Esophagus muscularis mucosa (tissue), 4 donors: Measurements from ENCODE around the gene HRH2. TPM values are rescaled to one million over a fixed set of nuclear protein-coding genes. Genes with fewer than 3 reads are reported as not detected.
A peak's percentile ranks its signal among the peaks of the same experiment; 100 is the strongest.

Source experiments
- DNase-seq: peaks from one replicate; pipeline ENCODE4 v3.0.0-alpha.2; 2017; ENCODE audit errors: extremely low spot score
- H3K27ac ChIP-seq, 4 donors: fragments of 200-600 bp; sonication (generic); replicated peaks in 1 of 4; 1 replicate in 3 of 4; 2 replicates in 1 of 4; pipeline ENCODE4 v1.5.1; 2016 to 2019; ENCODE audit warnings: mild to moderate bottlenecking in 1 of 4
- H3K27me3 ChIP-seq, 4 donors: fragments of 200-600 bp; sonication (generic); one replicate each; pipeline versions ENCODE4 v1.5.1 to v1.6.0; 2016 to 2019
- H3K36me3 ChIP-seq, 4 donors: fragments of 200-600 bp; sonication (generic); one replicate each; pipeline ENCODE4 v1.5.1; 2016 to 2019
- H3K4me1 ChIP-seq, 4 donors: fragments of 200-600 bp; sonication (generic); one replicate each; pipeline ENCODE4 v1.5.1; 2016 to 2019
- H3K4me3 ChIP-seq, 4 donors: fragments of 200-600 bp; sonication (generic); 1 replicate in 2 of 4; 2 replicates in 2 of 4; pipeline ENCODE4 v1.5.1; 2016 to 2019; ENCODE audit warnings: mild to moderate bottlenecking in 4 of 4, moderate library complexity in 1 of 4
- H3K9me3 ChIP-seq, 4 donors: fragments of 200-600 bp; sonication (generic); 1 replicate in 3 of 4; 2 replicates in 1 of 4; pipeline ENCODE4 v1.5.1; 2016 to 2019
- EP300 ChIP-seq: sonication (generic); formaldehyde crosslinking; IDR thresholded peaks from one replicate; pipeline ENCODE4 v1.6.1; 2017; ENCODE audit warnings: antibody characterized with exemption
- POLR2A ChIP-seq: fragments of 450-650 bp; IDR thresholded peaks from one replicate; pipeline ENCODE4 v1.6.1; 2017; ENCODE audit warnings: antibody characterized with exemption, moderate library complexity, mild to moderate bottlenecking, low read depth
- POLR2AphosphoS5 ChIP-seq, 2 donors: sonication (generic); formaldehyde crosslinking; IDR thresholded peaks; one replicate each; pipeline ENCODE4 v1.6.1; 2017; ENCODE audit warnings: antibody characterized with exemption in 2 of 2
- WGBS: methylation state at CpG from one replicate; pipeline ENCODE4 v1.1.5; 2018; 5-methylcytosine and 5-hydroxymethylcytosine counted together
- intact Hi-C: fragments of 100-400 bp; cut with DNase I; formaldehyde crosslinking; loops from one replicate; pipeline ENCODE4 v1.15.1; 2023
- total RNA-seq, 4 donors: library from RNA; depleted of rRNA; stranded (reverse); fragments of >200 nt; gene quantifications; one replicate each; pipeline versions ENCODE4 v1.1.0 to v1.2.1, GENCODE V29; 2016
- TF ChIP-seq, protein P1 (sequence below), 3 experiments: fragments of 200-600 bp in 2 of 3; fragments of 450-650 bp in 1 of 3; sonication (generic) in 2 of 3; IDR thresholded peaks; one replicate each; pipeline ENCODE4 v1.5.1; 2017 to 2019; ENCODE audit warnings: antibody characterized with exemption in 3 of 3, mild to moderate bottlenecking in 2 of 3, moderate library complexity in 1 of 3

The HRH2 gene
- total RNA-seq, 4 donors from 2014 or later = 1.9 to 10.9 (median 2.8) TPM

DNA sequence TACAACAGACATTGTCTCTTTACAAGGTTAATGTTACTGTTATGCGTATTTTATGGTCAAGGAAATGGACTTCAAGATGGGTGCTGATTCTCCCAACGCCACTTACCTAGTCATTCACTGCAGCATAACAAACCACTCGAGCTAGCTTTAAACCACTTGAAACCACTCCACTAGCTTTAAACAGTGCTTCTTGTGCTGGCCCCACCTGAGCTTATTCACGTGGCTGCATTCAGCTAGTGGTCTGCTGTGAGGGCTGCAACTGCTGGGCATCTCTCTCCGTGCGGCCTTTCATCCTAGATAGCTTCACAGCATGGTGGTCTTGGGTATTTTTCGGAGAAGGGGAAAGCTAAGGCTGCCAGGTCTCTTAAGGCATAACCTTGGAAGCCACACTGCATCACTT lies 3.5 kb upstream of the HRH2 start:
- Histone ChIP-seq H3K27ac (no peak overlapping the region), H3K9me3 (peaks cover 0 to 16% (median 15%) of the 10 kb centered on the region in 4 donors), H3K27me3 (peaks cover 0 to 49% (median 13%) of the 10 kb centered on the region in 4 donors), H3K4me3 (no peak overlapping the region), H3K4me1 (peaks cover 3 to 23% (median 15%) of the 10 kb centered on the region in 4 donors), H3K36me3 (no peaks in the 10 kb centered on the region)
- 85% methylated on average over 7 of the region's 7 CpGs for WGBS
- TF ChIP-seq, protein P1, sequence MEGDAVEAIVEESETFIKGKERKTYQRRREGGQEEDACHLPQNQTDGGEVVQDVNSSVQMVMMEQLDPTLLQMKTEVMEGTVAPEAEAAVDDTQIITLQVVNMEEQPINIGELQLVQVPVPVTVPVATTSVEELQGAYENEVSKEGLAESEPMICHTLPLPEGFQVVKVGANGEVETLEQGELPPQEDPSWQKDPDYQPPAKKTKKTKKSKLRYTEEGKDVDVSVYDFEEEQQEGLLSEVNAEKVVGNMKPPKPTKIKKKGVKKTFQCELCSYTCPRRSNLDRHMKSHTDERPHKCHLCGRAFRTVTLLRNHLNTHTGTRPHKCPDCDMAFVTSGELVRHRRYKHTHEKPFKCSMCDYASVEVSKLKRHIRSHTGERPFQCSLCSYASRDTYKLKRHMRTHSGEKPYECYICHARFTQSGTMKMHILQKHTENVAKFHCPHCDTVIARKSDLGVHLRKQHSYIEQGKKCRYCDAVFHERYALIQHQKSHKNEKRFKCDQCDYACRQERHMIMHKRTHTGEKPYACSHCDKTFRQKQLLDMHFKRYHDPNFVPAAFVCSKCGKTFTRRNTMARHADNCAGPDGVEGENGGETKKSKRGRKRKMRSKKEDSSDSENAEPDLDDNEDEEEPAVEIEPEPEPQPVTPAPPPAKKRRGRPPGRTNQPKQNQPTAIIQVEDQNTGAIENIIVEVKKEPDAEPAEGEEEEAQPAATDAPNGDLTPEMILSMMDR (IDR thresholded peaks at IDR 0.05) = no peak
- TF ChIP-seq EP300 (no peak), POLR2AphosphoS5 (IDR thresholded peaks at IDR 0.05) (no peak), POLR2A (no peak)
- no peak for DNase-seq
- intact Hi-C loops = no loop called here

DNA sequence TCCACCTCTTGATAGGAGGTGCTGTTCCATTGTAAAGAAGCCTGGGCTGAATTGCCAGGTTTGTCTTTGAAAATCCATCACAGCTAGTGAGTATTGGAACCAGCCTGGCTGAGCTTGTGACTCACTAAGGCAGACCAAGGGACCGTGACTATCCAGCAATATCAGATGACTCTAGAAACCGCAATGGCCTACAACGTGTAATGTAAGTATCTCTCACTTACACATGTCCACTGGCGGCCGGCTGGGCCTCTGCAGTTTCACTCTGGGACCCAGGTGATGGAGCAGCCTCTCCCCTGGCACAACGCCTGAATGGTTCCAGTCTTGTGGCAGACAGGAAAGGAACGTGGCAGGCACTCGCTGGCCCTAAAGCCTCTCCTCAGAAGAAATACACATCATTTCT lies 3.1 kb upstream of the HRH2 start:
- TF ChIP-seq, protein P1 (IDR thresholded peaks at IDR 0.05) = no peak
- TF ChIP-seq POLR2AphosphoS5 (IDR thresholded peaks at IDR 0.05) (no peak), EP300 (no peak)
- no peaks in the 10 kb centered on the region for H3K36me3 ChIP-seq
- peaks cover 0 to 12% (median 11%) of the 10 kb centered on the region in 4 donors for H3K9me3 ChIP-seq
- DNase-seq = no peak
- peaks cover 0 to 54% (median 13%) of the 10 kb centered on the region in 4 donors for H3K27me3 ChIP-seq
- H3K4me1 ChIP-seq = peaks cover 5 to 23% (median 15%) of the 10 kb centered on the region in 4 donors
- WGBS = 79% methylated on average over 7 of the region's 8 CpGs
- intact Hi-C loops = no loop called here
- no peak overlapping the region for H3K4me3 ChIP-seq
- H3K27ac ChIP-seq = no peak overlapping the region

DNA sequence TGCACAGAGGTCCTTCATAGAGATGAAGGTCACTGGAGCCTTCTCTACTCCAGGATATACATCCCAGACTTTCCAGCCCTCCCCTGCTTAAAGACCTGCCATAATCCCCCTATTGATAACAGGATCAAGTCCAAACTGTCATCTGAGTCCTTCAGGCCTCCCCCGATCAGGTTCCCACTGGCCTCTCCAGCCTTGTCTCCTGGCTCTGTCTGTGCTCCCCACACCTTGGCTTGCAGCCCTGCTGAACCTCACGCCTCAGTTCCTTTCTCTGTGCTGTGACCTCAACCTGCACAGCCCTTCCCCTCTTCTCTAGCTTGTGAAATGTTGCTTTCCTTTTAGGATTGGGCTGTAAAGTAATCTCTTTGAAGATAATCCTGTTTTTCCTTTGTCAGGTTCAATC lies 2.5 kb upstream of the HRH2 start:
- no peak for DNase-seq
- peaks cover 0 to 6% (median 5%) of the 10 kb centered on the region in 4 donors for H3K9me3 ChIP-seq
- no peak overlapping the region for H3K27ac ChIP-seq
- TF ChIP-seq POLR2A (no peak), POLR2AphosphoS5 (IDR thresholded peaks at IDR 0.05) (no peak), EP300 (no peak)
- TF ChIP-seq, protein P1 (IDR thresholded peaks at IDR 0.05) = no peak
- intact Hi-C loops = no loop called here
- H3K4me3 ChIP-seq = no peak overlapping the region
- 68% methylated on average over 2 of the region's 2 CpGs for WGBS
- H3K4me1 ChIP-seq = peaks cover 5 to 23% (median 15%) of the 10 kb centered on the region in 4 donors
- peaks cover 0 to 60% (median 13%) of the 10 kb centered on the region in 4 donors for H3K27me3 ChIP-seq
- H3K36me3 ChIP-seq = no peaks in the 10 kb centered on the region

DNA sequence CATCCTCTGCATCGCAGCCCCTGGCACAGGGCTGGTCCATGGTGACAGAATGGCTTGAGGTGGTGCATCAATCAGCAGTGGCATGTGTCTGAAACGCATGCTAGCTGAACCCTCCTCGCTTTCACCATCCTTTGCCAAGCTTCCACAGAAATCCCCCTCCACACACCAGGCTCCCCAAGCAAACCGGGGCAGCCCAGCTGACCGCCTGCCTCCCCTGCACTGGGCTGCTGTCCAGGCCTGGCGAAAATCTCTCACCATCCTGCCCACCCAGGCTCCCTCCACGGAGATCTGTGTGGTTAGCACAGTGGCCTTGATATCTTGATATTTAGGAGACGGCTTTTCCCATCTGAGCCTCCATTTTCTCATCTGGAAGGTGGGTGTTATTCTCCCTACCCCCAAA lies 905 bp upstream of the HRH2 start:
- peak overlapping the region in 1 of 4 donors; percentile 49 for H3K4me3 ChIP-seq
- TF ChIP-seq POLR2AphosphoS5 (IDR thresholded peaks at IDR 0.05) = no peak
- TF ChIP-seq, protein P1 (IDR thresholded peaks at IDR 0.05) = no peak
- no peak for TF ChIP-seq POLR2A
- no peak for TF ChIP-seq EP300
- H3K36me3 ChIP-seq = no peaks in the 10 kb centered on the region
- H3K9me3 ChIP-seq = no peaks in the 10 kb centered on the region
- peaks cover 0 to 75% (median 13%) of the 10 kb centered on the region in 4 donors for H3K27me3 ChIP-seq
- WGBS = 75% methylated on average over 8 of the region's 8 CpGs
- DNase-seq = no peak
- intact Hi-C loops = no loop called here
- peaks cover 5 to 23% (median 15%) of the 10 kb centered on the region in 4 donors for H3K4me1 ChIP-seq
- H3K27ac ChIP-seq = no peak overlapping the region
